NT2/D1 (cell line): ENCODE results near the gene THBS2.

Experiments used
- YY1 ChIP-seq: IDR thresholded peaks from 2 replicates; pipeline ENCODE4 v1.6.1; 2011; ENCODE audit not compliant: insufficient read length, insufficient read depth
- ZNF274 ChIP-seq: IDR thresholded peaks from 2 replicates; pipeline ENCODE4 v1.6.1; 2011; ENCODE audit warnings: mild to moderate bottlenecking, low read depth, low read length

DNA sequence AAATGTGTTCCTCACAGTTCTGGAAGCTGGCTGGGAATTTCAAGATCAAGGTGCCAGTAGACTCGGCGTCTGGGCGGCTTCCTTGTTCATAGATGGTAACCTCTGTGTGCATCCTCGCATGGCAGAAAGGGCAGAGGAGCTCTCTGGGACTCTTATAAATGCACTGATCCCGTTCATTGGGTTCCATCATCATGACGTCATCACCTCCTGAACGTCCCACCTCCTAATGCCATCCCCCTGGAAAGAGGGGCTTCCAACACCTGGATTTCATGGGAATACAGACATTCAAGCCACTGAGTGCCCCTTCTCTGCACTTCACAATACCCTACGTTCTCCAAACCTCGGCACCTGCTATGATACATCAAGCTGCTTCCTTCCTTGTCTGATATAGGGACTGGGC, 37.5 kb upstream of the THBS2 start:
- TF ChIP-seq ZNF274 (no peak), YY1 (no peak)
